ENCODE measurements around the gene ANKRD65.
"Not testable (repeated sequence)": the region's sequence is repeated elsewhere in the genome, so short reads cannot be mapped to it uniquely, and the experiment has no call there.

Gene ANKRD65

DNA sequence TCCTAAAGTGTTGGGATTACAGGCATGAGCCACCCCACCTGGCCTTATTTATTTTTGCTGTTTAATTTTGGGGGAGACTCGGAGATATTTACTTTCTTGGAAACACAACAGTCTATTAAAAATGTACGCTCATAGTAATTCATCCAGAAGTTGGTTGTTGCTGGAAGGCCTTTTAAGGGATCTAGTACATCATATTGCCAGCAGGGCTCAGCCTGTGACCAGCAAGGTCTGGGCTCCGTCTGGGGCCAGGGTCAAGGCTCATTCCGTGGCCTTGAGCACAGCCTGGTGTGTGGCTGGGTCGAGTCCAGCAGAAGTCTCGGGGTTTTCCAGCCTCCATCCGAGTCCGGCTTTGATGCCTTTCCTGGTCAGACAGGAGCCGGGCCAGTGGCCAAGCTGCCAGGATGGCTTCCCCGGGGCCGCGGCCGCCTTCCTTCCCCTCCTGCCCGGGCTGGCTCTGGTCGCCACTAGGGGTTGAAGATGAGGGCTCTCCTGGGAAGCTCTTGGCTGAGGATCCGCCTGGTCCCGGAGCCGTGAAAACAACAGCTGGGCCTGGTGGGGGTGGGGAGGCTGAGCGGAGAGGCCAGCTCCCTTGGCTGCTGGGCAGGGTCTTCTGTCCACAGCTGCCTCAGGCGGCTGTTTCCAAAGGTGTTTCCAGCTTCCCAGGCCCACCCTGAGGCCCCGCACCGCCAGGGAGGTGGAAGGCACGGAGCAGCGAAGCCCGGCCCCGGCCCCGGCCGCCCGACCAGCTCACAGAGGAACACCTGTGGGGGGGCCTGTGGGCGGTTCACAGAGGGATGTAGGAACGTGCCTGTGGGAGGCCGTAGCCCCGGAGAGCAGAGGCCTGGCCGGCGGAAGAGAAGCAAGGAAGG, 9.3 kb upstream of the ANKRD65 start:
- DNase-seq, result no peak

DNA sequence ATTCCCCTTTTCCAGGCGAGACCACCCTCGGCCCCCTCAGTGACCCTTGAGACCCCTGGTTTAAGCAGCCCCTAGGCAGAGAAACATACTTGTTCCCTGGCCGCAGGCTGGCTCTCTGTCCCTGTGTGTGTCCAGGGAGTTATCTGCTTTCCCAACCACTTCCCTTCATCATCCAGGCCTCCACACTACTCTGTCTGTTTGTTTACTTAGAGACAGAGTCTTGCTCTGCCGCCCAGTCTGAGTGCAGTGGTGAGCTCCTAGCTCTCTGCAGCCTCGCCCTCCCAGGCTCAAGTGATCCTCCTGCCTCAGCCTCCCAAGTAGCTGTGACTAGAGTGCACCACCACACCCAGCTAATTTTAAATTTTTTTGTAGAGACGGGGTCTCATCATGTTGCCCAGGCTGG, 8.6 kb upstream of the ANKRD65 start:
- no peak for DNase-seq

DNA sequence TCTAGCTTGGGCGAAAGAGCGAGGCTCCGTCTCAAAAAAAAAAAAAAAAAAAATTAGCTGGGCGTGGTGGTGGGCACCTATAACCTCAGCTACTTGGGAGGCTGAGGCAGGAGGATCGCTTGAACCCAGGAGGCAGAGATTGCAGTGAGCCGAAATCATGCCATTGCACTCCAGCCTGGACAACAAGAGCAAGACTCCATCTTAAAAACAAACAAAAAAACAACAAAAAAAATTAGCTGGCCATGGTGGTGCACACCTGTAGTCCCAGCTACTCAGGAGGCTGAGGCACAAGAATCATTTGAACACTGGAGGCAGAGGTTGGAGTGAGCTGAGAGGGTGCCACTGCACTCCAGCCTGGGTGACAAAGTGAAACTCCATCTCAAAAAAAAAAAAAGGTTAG, 7.9 kb upstream of the ANKRD65 start:
- not testable (repeated sequence) for DNase-seq

DNA sequence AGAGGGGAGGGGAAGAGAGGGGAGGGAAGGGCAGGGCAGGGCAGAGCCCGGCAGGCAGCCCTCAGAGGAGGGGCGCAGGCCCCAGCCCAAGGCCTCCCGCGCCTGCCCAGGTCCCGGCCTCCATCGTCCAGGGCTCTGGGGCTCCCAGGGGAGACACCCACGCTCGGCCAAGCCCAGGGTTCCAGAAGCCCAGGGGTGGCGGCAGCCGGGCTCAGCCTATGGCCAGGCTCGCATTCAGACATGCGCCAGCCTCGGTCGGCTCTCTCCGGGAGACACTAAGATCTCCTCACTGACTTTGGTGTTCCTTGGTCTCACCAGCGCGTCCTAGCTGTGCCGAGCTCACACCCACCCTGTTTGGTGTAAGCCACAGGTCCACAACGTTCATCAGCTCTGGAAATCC, 7.1 kb upstream of the ANKRD65 start:
- DNase-seq, result no peak

DNA sequence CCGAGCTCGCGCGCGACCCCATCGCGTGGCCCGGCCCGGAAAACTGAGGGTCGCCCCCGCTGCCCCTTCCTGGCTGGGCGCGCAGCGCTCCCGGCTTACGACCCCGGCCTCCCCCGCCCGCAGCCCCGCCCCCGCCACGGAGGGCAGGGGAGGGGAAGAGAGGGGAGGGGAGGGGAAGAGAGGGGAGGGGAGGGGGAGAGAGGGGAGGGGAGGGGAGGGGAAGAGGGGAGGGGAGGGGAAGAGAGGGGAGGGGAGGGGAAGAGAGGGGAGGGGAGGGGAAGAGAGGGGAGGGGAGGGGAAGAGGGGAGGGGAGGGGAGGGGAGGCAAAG, 6.7 kb upstream of the ANKRD65 start:
- no peak for DNase-seq

DNA sequence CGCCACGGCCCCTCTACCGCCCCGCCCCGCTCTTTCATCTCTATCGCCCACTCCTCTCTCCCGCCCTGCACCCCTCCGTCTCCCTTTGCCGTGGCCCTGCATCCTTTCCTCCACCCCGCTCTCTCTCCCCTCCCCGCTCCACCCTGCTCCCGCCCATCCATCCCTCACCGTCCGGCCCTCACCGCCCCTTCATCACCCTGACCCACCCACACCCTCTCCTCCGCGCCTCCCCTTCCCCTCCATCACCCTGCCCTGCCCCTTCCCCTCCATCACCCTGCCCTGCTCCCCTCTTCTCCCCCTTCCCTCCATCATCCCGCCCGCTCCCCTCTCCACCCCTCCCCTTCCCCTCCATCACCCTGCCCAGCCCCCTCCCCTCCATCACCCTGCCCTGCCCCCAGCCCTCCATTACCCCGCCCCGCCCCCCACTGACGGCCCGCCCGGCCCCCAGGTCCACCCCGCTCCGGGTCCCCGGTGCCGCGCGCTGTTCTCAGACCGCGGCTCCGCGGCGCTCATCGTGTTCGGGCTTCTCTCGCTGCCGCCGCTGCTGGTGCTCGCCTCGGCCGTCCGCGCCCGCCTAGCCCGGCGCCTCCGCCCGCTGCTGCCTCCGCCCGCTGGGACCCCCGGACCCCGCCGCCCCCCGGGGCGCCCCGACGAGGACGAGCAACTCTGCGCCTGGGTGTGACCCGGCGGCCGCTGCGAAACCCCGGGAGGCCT, 6.2 kb upstream of the ANKRD65 start:
- DNase-seq, result no peak

DNA sequence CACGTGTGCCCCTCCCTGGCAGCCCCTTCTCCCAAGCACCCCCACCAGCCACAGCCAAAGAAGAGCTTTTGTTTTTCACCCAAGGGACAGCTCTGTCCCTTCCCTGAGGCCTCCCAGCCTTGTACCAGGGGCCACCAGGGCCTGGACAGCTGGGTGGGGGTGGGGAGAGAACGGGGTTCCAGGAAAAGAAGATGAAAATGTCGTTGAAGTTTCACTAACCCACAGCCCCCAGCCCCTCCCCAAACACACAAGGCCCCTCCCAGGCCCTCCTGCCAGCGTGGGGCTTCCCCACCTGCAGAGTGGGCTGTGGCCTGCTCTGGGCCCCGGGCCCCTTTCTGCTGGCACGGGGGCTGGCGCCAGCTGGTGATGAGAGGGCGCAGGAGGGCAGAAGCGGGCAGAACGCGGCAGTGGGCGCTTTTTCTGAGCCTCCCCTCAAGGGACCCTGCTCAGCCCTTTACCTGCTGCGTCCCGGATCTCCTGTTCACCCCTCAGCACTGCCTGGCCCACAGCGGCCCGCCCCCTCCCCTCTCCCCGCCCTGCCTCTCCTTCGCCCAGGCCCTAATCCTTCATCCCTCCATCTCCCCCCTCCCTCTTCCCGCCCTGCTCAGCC, 5.5 kb upstream of the ANKRD65 start:
- no peak for DNase-seq

DNA sequence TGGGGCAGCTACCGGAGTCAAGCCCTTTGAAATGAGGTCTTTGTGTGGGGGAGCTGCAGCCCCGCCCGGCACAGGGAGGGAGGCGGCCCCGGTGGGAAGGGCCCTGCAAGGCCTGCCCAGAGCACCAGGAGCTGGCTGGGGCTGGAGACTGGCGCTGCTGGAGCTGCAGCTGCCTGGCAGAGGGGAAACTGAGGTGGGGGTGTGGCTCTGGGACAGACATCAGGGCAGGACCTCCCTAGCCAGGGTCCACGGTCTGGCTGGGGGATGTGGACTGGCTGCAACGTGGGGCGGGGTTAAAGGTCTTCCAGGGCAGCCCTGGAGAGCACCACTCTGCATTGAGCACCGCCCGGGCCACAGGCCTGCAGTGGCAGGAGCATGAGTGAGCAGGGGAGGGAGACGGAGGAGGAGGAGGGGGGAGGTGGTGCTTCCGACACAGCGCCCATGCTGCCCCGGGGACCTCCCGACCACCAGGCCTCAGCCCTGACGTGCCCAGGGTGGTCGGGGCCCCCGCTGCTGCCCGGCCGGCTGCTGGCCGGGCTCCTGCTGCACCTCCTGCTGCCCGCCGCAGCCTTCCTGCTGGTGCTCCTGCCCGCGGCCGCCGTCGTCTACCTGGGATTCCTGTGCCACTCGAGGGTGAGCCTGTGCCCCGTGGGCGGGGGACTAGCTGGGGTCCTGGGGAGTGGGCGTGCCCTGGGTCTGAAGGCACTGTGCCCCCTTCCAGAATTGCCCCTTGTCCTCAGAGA, 4.8 kb upstream of the ANKRD65 start:
- DNase-seq, result no peak

DNA sequence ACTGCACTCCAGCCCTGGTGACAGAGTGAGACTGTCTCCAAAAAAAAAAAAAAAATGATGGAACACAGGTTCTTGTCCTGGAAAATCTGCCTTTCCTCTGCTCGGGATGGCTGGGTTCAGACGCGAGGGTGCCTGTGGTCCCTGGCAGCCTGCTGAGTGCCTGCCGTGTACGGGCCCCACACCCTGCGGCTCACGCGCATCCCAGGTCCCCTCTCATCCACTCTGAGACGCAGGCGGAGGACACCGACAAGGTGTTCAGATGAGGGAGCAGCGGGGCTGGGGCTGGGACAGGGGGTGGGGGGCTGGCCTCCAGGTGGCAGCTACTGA, 4.3 kb upstream of the ANKRD65 start:
- no peak for DNase-seq

DNA sequence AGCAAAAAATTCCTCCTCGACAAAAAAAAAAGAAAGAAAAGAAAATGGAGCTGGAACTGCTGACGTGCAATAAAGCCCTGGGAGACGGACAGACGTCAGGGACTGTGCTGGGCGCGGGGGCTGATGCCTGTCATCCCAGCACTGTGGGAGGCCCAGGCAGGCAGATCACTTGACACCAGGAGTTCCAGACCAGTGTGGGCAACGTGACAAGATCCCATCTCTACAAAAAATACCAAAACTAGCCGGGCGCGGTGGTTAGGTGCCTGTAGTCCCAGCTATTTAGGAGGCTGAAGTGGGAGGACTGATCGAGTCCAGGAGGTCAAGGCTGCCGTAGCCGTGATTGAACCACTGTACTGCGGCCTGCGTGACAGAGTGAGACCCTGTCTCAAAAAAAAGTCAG, 3.6 kb upstream of the ANKRD65 start:
- DNase-seq, result no peak

DNA sequence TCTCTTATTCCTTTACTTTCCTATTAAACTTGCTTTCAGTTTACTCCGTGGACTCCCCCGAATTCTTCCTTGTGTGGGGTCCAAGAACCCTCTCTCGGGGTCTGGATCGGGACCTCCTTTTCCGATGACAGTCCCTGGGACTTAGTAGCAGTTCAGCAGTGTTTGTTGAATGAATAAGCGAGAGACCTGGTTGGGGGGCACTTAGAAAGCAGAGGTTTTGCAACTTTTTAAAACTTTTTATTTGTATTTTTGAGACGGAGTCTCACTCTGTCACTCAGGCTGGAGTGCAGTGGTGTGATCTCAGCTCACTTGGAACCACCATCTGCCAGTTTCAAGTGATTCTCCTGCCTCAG, 2.1 kb upstream of the ANKRD65 start:
- DNase-seq, result no peak

DNA sequence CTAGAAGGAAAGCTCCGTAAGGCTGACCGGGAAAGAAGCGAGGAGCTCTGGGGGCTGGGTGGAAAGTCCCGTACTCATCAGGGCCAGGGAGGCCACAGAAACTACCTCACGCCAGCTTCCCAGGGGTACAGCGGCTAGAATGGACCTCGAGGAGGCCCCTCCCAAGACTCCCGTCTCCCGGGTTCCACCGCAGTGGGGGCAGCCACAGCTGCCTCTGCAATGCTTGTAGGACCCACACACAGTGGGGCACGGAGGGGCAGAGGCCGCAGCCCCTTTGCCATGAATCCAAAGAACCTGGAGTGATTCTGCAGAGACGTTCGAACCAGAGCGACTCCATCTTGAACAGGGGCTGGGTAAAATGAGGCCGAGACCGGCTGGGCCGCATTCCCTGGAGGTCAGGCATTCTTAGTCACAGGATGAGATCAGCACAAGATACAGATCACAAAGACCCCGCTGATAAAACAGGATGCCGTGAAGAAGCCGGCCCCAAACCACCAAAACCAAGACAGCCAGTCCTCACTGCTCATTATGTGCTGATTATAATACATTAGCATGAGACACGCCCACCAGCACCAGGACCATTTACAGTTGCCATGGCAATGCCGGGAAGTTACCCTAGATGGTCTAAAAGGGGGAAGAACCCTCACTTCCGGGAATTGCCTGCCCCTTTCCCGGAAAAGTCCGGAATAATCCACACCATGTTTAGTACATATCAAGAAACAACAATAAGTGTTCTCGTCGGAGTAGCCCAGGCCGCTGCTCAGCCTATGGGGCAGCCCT, 1.6 kb upstream of the ANKRD65 start:
- DNase-seq, result no peak

DNA sequence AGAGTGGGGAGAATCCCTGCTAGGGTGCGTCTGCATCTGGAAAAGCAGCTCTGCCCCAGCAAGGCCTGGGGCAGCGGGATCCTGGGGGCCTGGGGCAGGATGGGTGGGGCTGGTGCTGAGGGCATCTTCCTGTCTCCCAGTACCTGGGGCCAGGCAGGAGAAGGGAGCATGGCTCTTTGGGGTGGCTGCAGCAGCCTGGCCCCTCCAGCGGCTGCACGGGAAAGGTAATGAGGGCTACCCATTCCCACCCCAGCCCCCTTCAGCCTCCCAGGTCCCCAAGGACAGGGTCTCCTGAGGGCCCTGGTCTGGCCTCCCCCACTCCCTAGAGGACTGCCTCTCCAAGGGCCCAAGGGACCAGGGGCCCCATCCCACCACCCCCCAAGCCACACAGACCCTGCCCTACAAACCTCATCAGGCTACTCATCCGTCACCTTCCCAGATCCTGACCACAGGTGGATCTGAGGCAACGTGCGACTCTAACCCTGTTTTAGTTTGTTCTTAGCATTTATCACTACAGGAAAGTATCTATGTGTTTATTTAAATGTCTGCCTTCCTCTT, 910 bp upstream of the ANKRD65 start:
- no peak for DNase-seq

DNA sequence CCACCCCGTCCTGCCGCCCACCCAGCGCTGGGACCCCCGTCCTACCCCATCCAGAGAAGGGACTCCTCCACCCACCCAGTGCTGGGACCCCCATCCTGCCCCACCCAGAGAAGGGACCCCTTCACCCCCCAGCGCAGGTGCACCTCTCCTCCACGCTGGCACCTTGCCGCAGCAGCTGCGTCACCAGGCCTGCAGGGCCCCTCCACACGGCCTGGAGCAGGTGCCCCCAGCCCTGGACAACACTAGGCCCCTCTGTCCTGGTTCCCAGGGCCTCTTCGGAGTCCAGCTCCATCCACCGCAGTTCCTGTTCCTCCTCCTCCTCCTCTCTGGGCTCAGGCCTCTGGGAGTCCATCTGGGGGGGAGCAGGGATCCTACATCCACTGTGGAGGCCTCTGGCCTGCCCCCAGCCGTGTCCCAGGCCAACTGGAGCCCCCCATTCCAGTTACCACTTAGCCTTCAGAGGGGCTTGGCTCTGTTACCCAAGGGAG, 378 bp downstream of the ANKRD65 start:
- DNase-seq, result no peak

DNA sequence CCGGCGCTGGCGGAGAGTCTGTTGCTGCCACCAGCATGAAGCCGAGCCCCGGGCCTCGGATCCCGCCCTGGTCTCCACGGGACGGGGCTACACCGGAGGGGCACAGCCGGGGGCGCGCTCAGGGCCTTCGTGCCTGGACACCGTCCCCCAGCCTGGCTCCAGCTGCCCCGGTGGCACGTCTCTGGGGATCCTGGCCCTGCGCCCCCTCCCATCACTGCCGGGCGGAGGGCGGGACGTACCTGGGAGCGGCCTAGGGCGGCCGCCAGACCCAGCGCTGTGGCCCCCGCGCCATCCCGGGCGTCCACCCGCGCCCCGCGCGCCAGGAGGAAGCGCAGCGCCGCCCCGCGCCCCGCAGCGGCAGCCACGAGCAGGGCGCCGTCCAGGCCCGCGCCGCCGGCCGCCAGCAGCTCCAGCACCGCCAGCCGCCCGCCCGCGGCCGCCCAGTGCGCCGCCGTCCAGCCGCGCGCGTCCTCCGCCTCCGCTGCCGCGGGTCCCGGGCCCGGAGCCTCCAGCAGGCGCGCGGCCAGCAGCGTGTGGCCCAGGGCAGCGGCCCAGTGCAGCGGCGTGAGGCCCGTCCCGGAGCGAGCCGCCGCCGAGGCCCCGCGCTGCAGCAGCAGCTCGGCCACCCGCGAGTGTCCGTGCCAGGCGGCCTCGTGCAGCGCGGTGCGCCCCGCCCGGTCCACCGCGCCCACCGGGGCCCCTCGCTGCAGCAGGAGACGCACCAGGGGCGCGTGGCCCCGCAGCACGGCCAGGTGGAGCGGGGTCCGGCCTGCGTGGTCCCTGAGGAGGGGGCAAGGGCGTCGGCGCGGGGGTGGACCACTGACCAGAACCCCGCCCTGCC, 1.0 kb downstream of the ANKRD65 start:
- no peak for DNase-seq

DNA sequence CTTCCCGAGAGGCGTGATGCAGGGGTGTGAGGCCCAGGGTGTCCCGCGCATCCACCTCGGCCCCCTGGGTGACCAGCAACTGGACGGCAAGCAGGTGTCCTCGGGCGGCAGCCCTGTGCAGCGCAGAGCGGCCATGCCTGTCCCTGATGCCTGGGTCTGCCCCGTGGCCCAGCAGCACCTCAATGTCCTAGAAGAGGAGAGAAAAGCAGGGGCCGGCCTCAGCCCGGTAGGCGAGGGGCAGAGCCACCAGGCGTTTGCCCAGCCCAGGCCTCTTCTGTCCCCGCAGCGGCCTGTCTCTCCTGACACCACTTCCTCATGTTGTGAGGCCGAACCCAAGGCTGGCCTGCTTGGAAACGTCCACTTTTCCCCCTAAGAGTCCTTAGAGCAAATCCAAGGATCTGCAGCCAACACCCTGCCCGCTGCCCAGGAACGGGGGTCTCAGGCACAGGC, 1.7 kb downstream of the ANKRD65 start:
- DNase-seq, result no peak

DNA sequence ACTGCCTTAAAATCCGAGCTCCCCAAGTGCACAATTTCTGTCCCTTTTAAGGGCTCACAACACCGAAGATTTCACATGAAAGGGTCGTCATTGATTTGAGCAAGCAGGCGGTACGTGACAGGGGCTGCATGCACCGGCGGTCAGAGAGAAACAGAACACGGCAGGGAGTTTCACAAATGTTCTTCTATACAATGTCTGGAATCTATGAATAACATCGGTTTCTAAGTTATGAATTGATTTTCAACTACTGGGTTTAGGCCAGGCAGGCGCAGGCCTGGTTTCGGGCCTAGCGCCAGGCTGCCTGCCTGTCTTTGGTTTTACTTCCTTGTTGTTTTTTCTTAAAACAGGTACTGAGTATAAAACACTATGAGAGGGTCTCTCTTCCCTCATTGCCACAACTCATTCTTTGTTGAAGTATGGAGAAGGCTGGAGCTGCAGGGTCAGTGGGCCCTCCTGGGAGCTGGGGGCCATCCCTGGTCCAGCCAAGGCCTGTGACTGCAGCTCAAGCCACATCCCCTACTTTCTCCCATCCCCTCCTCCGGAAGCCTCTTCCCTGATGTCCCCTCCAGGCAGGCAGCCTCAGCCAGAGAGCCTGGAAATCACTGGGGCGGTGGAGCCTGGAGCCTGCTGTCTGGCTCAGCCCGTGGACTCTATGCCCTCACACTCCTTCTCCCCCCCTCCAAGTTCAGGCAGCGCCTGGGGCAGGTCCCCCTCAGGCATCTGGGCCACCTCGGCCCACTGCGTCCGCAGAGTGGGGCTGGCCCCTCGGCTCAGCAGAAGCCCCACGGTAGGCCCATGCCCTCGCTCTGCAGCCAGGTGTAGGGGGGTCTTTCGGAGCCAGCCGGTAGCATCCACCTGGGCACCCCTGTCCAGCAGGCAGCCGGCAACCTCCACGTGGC, 2.4 kb downstream of the ANKRD65 start:
- no peak for DNase-seq

DNA sequence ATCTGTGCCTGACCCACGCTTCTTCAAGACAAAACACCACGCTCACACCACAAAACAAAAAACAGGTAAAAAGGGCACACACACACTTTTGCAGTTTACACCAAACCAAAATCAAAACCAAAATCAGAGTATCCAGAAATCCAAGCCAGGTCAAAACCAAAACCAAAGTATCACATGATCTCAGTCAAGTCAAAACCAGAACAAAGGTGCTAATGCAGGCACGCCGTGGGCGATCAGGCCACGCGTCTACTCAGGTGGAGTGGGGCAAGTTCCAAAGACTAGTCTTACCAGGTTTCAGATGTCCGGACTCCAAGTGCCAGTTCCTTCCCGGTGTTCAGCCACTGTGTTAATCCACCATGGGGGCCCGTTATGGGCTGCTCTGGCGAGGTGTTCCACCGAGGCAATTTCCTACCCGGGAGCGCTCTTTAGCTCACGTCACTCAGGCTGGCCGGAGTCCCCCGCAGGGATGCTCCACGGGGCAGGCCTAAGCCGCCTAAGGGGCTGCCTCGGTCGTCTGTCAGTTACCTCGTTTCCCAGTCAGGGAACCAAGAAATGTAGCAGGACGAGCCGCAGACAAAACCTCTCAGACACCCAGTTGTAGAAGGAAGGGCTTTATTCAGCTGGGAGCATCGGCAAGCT, 3.1 kb downstream of the ANKRD65 start:
- not testable (repeated sequence) for DNase-seq

DNA sequence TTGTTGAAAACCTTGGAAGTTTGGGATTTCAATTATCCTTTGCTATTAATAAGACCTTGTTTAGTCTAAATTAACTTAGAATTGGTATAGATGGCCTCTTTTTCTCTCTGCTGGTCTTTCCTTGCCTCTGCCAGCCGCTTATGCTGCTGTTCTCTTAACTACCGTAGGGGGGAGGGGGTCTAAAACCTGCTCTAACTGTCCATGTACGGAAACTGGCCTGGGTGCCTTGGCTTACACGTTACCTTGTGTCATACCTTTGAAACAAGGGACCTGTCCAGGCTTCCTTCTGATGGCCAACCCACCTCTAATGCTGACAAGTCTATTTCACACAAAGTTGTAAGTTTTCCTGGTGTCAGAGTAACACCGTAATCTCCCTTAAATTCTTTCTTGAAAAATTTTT, 3.7 kb downstream of the ANKRD65 start:
- DNase-seq, result not testable (repeated sequence)

DNA sequence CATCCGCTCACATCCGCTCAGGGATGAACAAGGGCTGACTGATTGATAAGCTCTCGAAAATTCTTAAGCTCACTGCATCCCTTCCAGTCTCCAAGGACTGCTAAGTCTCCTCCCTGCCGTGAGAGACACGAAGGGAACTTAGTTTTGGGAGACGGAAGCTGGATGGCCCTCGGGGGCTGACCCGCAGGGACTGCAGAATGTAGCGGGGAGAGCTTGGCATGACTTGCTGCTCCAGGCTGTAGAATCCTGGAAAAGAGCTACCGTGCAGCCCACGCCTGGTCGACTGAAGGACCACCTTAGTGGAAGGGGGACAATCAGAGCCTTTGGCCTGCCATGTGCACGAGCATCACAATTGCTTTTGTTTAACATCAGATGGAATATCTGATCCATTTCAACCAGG, 5.3 kb downstream of the ANKRD65 start:
- DNase-seq, result no peak
